ENCODE data around the gene ZXDC. TPM values are rescaled to one million over a fixed set of nuclear protein-coding genes. Genes with fewer than 3 reads are reported as not detected.

Gene ZXDC
- total RNA-seq, 4 donors from 2014 or later: 37.5 to 62.0 (median 52.3) TPM

GRCh38 chr3:126459111-126459762 is 16.5 kb downstream of the ZXDC start:
- peak in 1 of 2 donors; percentile 5 for DNase-seq (ENCODE audit: low spot score in 2 of 2)
- TF ChIP-seq CTCF (IDR thresholded peaks at IDR 0.05) (no peak), POLR2A (IDR thresholded peaks at IDR 0.05) (no peak)
- WGBS, 2 donors: 75 to 83% methylated on average over 7 of the region's 7 CpGs
- no peak overlapping the region for H3K4me3 ChIP-seq (ENCODE audit: low read depth, poor library complexity, severe bottlenecking)
- intact Hi-C loops (cut with DNase I; ENCODE audit: low total_unique reads): no loop called here

GRCh38 chr3:126456766-126457388 is 18.8 kb downstream of the ZXDC start:
- no peak overlapping the region for H3K4me3 ChIP-seq (ENCODE audit: low read depth, poor library complexity, severe bottlenecking)
- peak in 1 of 2 donors; percentile 76 for DNase-seq (ENCODE audit: low spot score in 2 of 2)
- no peak for TF ChIP-seq CTCF (IDR thresholded peaks at IDR 0.05)
- TF ChIP-seq POLR2A (IDR thresholded peaks at IDR 0.05): no peak
- WGBS, 2 donors: 86 to 87% methylated on average over 12 of the region's 12 CpGs
- intact Hi-C loops (cut with DNase I; ENCODE audit: low total_unique reads): no loop called here

- TF ChIP-seq CTCF (IDR thresholded peaks at IDR 0.05): no peak
- TF ChIP-seq POLR2A (IDR thresholded peaks at IDR 0.05): no peak
- DNase-seq (ENCODE audit: low spot score in 2 of 2): peak in 1 of 2 donors; percentile 76
- WGBS, 2 donors: 71 to 82% methylated on average over 4 of the region's 4 CpGs
- intact Hi-C loops (cut with DNase I; ENCODE audit: low total_unique reads): no loop called here
- H3K4me3 ChIP-seq (ENCODE audit: low read depth, poor library complexity, severe bottlenecking): no peak overlapping the region
These were observed 19.5 kb downstream of the ZXDC start for GRCh38 chr3:126456211-126456610.

- DNase-seq (ENCODE audit: low spot score in 2 of 2): no peak
- intact Hi-C loops (cut with DNase I; ENCODE audit: low total_unique reads): no loop called here
- WGBS, 2 donors: 91 to 94% methylated on average over 6 of the region's 6 CpGs
- TF ChIP-seq POLR2A (IDR thresholded peaks at IDR 0.05): no peak
- TF ChIP-seq CTCF (IDR thresholded peaks at IDR 0.05): no peak
- H3K4me3 ChIP-seq (ENCODE audit: low read depth, poor library complexity, severe bottlenecking): no peak overlapping the region
These were observed 21.1 kb downstream of the ZXDC start for GRCh38 chr3:126454437-126455198.

- no peak for DNase-seq (ENCODE audit: low spot score in 2 of 2)
- WGBS, 2 donors: 79 to 91% methylated on average over 1 of the region's 1 CpG
- TF ChIP-seq CTCF (IDR thresholded peaks at IDR 0.05): no peak
- no peak for TF ChIP-seq POLR2A (IDR thresholded peaks at IDR 0.05)
- H3K4me3 ChIP-seq (ENCODE audit: low read depth, poor library complexity, severe bottlenecking): no peak overlapping the region
- intact Hi-C loops (cut with DNase I; ENCODE audit: low total_unique reads): no loop called here
These were observed 21.7 kb downstream of the ZXDC start for GRCh38 chr3:126454025-126454424.

Data from lower leg skin (tissue), 4 donors.